SKM-1 treated with dmso at 0.1 percent for 144 hours (cell line): ENCODE data around the gene FAM221B.

Source experiments
- DNase-seq: peaks from one replicate; lab custom pipeline; 2025; ENCODE audit not compliant: unreplicated experiment; lab: John Stamatoyannopoulos, UW

FAM221B gene

GRCh38 chr9:35847792-35848572 is 19.4 kb upstream of the FAM221B start:
- no peak for DNase-seq

GRCh38 chr9:35845824-35846771 is 17.6 kb upstream of the FAM221B start:
- DNase-seq: no peak

GRCh38 chr9:35844628-35845270 is 16.2 kb upstream of the FAM221B start:
- DNase-seq: peak; percentile 96

GRCh38 chr9:35842795-35843194 is 14.3 kb upstream of the FAM221B start:
- no peak for DNase-seq

DNA sequence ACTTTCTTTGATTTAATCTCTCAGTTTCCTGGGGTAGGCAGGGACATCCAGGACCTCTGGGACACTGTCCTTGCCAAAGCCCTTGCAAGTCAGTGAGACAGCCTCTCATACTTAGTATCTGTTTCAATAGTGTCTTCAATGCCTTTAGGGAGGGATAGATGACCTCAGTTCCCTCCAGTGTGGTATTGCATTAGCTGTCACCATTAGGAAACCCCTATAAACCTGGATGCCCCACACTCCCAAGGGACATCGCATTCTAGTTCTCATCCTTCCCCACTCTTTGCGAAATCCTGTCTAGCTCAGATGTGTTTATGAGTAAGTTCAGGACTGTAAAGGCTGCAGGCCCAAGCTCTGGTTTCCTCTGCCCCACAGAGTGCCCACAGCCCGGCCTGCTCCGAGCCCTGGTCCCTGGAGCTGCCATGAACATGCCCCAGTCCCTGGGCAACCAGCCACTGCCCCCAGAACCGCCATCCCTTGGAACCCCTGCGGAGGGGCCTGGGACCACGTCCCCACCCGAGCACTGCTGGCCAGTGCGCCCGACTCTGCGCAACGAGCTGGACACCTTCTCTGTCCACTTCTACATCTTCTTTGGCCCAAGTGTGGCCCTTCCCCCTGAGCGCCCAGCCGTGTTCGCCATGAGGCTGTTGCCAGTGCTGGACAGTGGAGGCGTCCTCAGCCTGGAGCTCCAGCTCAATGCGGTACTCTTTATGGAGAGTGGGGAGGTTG is 13.7 kb upstream of the FAM221B start:
- no peak for DNase-seq

GRCh38 chr9:35841645-35841900 is 13.0 kb upstream of the FAM221B start:
- DNase-seq: no peak

- DNase-seq: no peak
Measured at GRCh38 chr9:35840881-35841644, 12.5 kb upstream of the FAM221B start.

DNA sequence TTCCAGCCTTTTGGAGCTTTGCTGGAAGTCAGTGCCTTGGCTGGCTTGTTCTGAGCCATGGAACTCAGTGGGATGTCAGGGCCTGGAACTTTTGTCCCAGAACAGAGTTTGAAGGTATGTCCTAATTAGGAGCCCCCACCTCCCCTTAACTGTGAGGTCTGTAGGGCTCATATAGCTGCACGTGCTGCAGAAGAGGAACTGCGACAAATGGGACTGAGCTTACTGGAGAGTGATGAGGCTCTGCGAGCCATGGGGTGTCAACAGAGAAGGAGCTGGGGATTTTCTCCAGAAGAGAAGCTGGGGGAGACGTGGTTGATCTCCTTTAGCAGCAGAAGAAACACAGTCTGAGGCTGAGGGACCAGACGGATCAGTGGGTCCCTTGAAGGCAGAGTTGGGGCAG is 11.4 kb upstream of the FAM221B start:
- DNase-seq: no peak

- no peak for DNase-seq
Measured at GRCh38 chr9:35836595-35836994, 8.1 kb upstream of the FAM221B start.

DNA sequence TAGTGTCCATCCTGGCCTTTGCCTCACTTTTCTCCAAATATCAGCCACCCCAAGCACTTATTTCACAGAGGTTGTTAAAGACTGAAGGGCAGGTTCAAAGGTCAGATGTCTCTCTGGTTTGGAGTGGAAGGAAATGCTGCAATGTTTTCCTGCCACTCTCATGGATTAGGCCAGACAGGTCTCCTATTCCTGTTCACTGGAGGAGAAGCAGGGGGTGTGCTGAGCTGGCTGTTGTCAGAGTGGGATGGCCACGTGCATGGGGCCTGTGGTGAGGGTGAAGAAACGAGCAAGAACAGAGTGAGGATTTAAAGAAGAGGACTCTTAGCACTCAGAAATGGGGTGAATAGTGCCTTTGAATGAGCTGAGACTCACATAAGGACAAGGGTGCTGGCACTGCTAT is 7.2 kb upstream of the FAM221B start:
- no peak for DNase-seq

GRCh38 chr9:35835216-35835632 is 6.7 kb upstream of the FAM221B start:
- DNase-seq: no peak

- no peak for DNase-seq
Measured at GRCh38 chr9:35834260-35835215, 6.0 kb upstream of the FAM221B start.

GRCh38 chr9:35832814-35833213 is 4.3 kb upstream of the FAM221B start:
- DNase-seq: no peak

GRCh38 chr9:35831040-35831439 is 2.5 kb upstream of the FAM221B start:
- no peak for DNase-seq

DNA sequence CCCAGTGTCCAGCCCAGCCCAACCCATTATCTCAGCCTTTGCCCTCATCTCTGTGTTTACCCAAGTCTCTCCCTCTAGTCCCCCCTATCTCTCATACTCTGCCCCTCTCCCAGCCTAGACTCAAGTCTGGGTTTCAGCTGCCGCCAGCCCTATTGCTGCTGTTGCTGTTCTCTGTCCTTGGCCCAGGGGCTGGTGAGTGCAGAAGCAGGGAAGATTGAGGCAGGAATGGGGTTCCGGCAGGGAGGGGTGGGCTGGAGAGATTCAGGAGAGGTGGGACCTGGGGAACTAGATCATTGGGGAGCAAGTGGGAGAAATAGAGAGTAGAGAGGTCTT is 1.2 kb upstream of the FAM221B start:
- no peak for DNase-seq

- peak; percentile 71 for DNase-seq
Measured at GRCh38 chr9:35829084-35829763, 692 bp upstream of the FAM221B start, which contains the start of gene TMEM8B. TSS of gene TMEM8B (plus strand) at chr9:35829228. CDS start at chr9:35829448, 220 bp downstream.

DNA sequence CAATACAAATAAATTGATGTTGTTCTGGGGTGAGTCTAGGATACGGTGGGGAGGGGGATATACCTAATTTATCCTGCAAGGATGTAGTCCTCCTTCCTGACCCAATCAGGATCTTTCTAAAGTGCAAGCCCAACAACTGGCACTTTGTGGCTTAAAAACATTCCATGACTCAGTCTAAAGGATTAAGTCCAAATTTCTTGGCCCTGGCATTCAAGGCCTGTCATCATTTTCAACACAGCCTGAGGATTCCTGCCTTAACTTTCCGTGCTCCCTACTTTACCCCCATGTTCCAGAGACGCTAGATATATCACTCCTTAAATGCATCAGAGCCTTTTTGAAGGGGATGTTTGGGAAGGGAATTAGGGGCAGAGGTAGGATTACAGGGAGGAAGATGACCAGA is 1.0 kb downstream of the FAM221B start:
- DNase-seq: no peak

GRCh38 chr9:35826071-35826701 is 2.3 kb downstream of the FAM221B start:
- DNase-seq: peak; percentile 47
